Amniotic epithelial cell (primary cell): ENCODE measurements around the gene CMYA5.
"Not testable (repeated sequence)": the region's sequence is repeated elsewhere in the genome, so short reads cannot be mapped to it uniquely, and the experiment has no call there.

Source experiments
- DNase-seq: peaks from one replicate; pipeline ENCODE4 v3.0.0-alpha.2; 2010; ENCODE audit warnings: low read depth

The CMYA5 gene

GRCh38 chr5:79746642-79747569, 57.3 kb downstream of the CMYA5 start:
- no peak for DNase-seq

- DNase-seq = no peak
Observed at GRCh38 chr5:79750611-79751510, 61.2 kb downstream of the CMYA5 start.

- DNase-seq = no peak
Observed at GRCh38 chr5:79753092-79753491, 63.5 kb downstream of the CMYA5 start.

- DNase-seq = no peak
Observed at GRCh38 chr5:79753877-79754645, 64.4 kb downstream of the CMYA5 start.

- no peak for DNase-seq
Observed at GRCh38 chr5:79754865-79755555, 65.4 kb downstream of the CMYA5 start.

GRCh38 chr5:79756076-79756475, 66.4 kb downstream of the CMYA5 start:
- DNase-seq = no peak

- DNase-seq = peak; percentile 35
Observed at GRCh38 chr5:79759436-79759835, 69.8 kb downstream of the CMYA5 start.

GRCh38 chr5:79759848-79760247, 70.2 kb downstream of the CMYA5 start:
- no peak for DNase-seq

GRCh38 chr5:79762929-79763328, 73.3 kb downstream of the CMYA5 start:
- no peak for DNase-seq

GRCh38 chr5:79764147-79764546, 74.5 kb downstream of the CMYA5 start:
- not testable (repeated sequence) for DNase-seq

GRCh38 chr5:79771387-79771786, 81.8 kb downstream of the CMYA5 start:
- peak; percentile 5 for DNase-seq

GRCh38 chr5:79772651-79773050, 83.0 kb downstream of the CMYA5 start:
- no peak for DNase-seq

GRCh38 chr5:79773612-79774011, 84.0 kb downstream of the CMYA5 start:
- DNase-seq = no peak

GRCh38 chr5:79774171-79774854, 84.7 kb downstream of the CMYA5 start:
- DNase-seq = peak; percentile 11

GRCh38 chr5:79774855-79775237, 85.2 kb downstream of the CMYA5 start:
- no peak for DNase-seq

- not testable (repeated sequence) for DNase-seq
Observed at GRCh38 chr5:79784741-79785140, 95.1 kb downstream of the CMYA5 start.

GRCh38 chr5:79785983-79786382, 96.3 kb downstream of the CMYA5 start:
- DNase-seq = no peak

- no peak for DNase-seq
Observed at GRCh38 chr5:79787448-79787847, 97.8 kb downstream of the CMYA5 start.

GRCh38 chr5:79791843-79792242, 102.2 kb downstream of the CMYA5 start:
- no peak for DNase-seq

GRCh38 chr5:79792463-79792862, 102.8 kb downstream of the CMYA5 start:
- no peak for DNase-seq

- no peak for DNase-seq
Observed at GRCh38 chr5:79793304-79793703, 103.7 kb downstream of the CMYA5 start.
